H9 (cell line): ENCODE results near the gene RBL1. TPM values are rescaled to one million over a fixed set of nuclear protein-coding genes. Genes with fewer than 3 reads are reported as not detected.

Experiments used
- DNase-seq: peaks from one replicate; pipeline ENCODE4 v3.0.0-alpha.2; 2017
- H2AFZ ChIP-seq: one replicate; pipeline ENCODE4 v1.6.1; 2013; ENCODE audit warnings: mild to moderate bottlenecking, low read length, control low read depth, moderate library complexity
- H2AK5ac ChIP-seq: 2 replicates; pipeline ENCODE4 v1.6.1; 2013; ENCODE audit warnings: low read length, control low read depth, mixed read lengths; ENCODE audit not compliant: insufficient read length
- H2BK120ac ChIP-seq: one replicate; pipeline ENCODE4 v1.6.1; 2013; ENCODE audit warnings: low read depth, mild to moderate bottlenecking, low read length, control low read depth, inconsistent platforms; ENCODE audit not compliant: poor library complexity, severe bottlenecking
- H2BK12ac ChIP-seq: 2 replicates; pipeline ENCODE4 v1.6.1; 2013; ENCODE audit warnings: low read length, control low read depth, mixed read lengths, low read depth; ENCODE audit not compliant: insufficient read length
- H2BK15ac ChIP-seq: 2 replicates; pipeline ENCODE4 v1.6.1; 2013; ENCODE audit warnings: low read depth, low read length, control low read depth
- H2BK20ac ChIP-seq: one replicate; pipeline ENCODE4 v1.6.1; 2013; ENCODE audit warnings: low read depth, mild to moderate bottlenecking, low read length, control low read depth, inconsistent platforms; ENCODE audit not compliant: poor library complexity, severe bottlenecking
- H2BK5ac ChIP-seq: 2 replicates; pipeline ENCODE4 v1.6.1; 2013; ENCODE audit warnings: low read length, control low read depth, mixed read lengths; ENCODE audit not compliant: insufficient read length
- H3K14ac ChIP-seq: 2 replicates; pipeline ENCODE4 v1.6.1; 2013; ENCODE audit warnings: low read length, control low read depth; ENCODE audit not compliant: insufficient read depth
- H3K18ac ChIP-seq: 2 replicates; pipeline ENCODE4 v1.6.1; 2013; ENCODE audit warnings: low read depth, mild to moderate bottlenecking, mixed read lengths, low read length, control low read depth; ENCODE audit not compliant: insufficient read length
- H3K23ac ChIP-seq: 2 replicates; pipeline ENCODE4 v1.6.1; 2013; ENCODE audit warnings: low read length, control low read depth, mixed read lengths, low read depth; ENCODE audit not compliant: insufficient read length
- H3K23me2 ChIP-seq: 2 replicates; pipeline ENCODE4 v1.6.1; 2013; ENCODE audit warnings: low read depth, mild to moderate bottlenecking, mixed read lengths, low read length, control low read depth; ENCODE audit not compliant: insufficient read length, poor library complexity, severe bottlenecking
- H3K27ac ChIP-seq: 2 replicates; pipeline ENCODE4 v1.5.1; 2013; ENCODE audit warnings: low read length, control low read depth, mixed read lengths, low read depth; ENCODE audit not compliant: insufficient read length
- H3K27me3 ChIP-seq: 2 replicates; pipeline ENCODE4 v1.6.1; 2013; ENCODE audit warnings: low read length, control low read depth, inconsistent platforms; ENCODE audit not compliant: insufficient read depth
- H3K4ac ChIP-seq: 2 replicates; pipeline ENCODE4 v1.6.1; 2013; ENCODE audit warnings: low read depth, mild to moderate bottlenecking, control low read depth, inconsistent platforms, low read length, moderate library complexity
- H3K4me1 ChIP-seq: 2 replicates; pipeline ENCODE4 v1.6.1; 2013; ENCODE audit warnings: low read length, control low read depth, inconsistent platforms; ENCODE audit not compliant: insufficient read depth
- H3K4me2 ChIP-seq: 2 replicates; pipeline ENCODE4 v1.6.1; 2013; ENCODE audit warnings: low read length, control low read depth, mixed read lengths; ENCODE audit not compliant: insufficient read length, insufficient read depth
- H3K56ac ChIP-seq: 2 replicates; pipeline ENCODE4 v1.6.1; 2013; ENCODE audit warnings: low read depth, mild to moderate bottlenecking, mixed read lengths, low read length, control low read depth; ENCODE audit not compliant: insufficient read length
- H3K79me1 ChIP-seq: 2 replicates; pipeline ENCODE4 v1.6.1; 2013; ENCODE audit warnings: low read depth, mild to moderate bottlenecking, moderate library complexity, low read length, control low read depth, inconsistent platforms; ENCODE audit not compliant: insufficient read depth, poor library complexity, severe bottlenecking
- H3K79me2 ChIP-seq: 2 replicates; pipeline ENCODE4 v1.6.1; 2013; ENCODE audit warnings: low read length, control low read depth, inconsistent platforms; ENCODE audit not compliant: insufficient read depth
- H3K9ac ChIP-seq: 2 replicates; pipeline ENCODE4 v1.6.1; 2013; ENCODE audit warnings: low read length, control low read depth, mixed read lengths; ENCODE audit not compliant: insufficient read length; ENCODE audit errors: extremely low read depth
- H3K9me3 ChIP-seq: one replicate; pipeline ENCODE4 v1.6.1; 2013; ENCODE audit warnings: low read depth, low read length, inconsistent platforms; ENCODE audit not compliant: control insufficient read depth
- H3T11ph ChIP-seq: one replicate; pipeline ENCODE4 v1.6.1; 2013; ENCODE audit warnings: mild to moderate bottlenecking, low read length, control low read depth, inconsistent platforms
- H4K20me1 ChIP-seq: one replicate; pipeline ENCODE4 v1.6.1; 2013; ENCODE audit not compliant: control insufficient read depth, insufficient read length, insufficient read depth
- H4K5ac ChIP-seq: 2 replicates; pipeline ENCODE4 v1.6.1; 2013; ENCODE audit warnings: low read depth, mild to moderate bottlenecking, mixed read lengths, low read length, control low read depth; ENCODE audit not compliant: insufficient read length
- H4K8ac ChIP-seq: replicated peaks from 2 replicates; pipeline ENCODE4 v1.6.1; 2013; ENCODE audit warnings: low read length, control low read depth, mixed read lengths, low read depth; ENCODE audit not compliant: insufficient read length
- H4K91ac ChIP-seq: 2 replicates; pipeline ENCODE4 v1.6.1; 2013; ENCODE audit warnings: low read depth, mild to moderate bottlenecking, moderate library complexity, mixed read lengths, low read length, control low read depth; ENCODE audit not compliant: insufficient read length
- H3K27ac Mint-ChIP-seq, 3 experiments: 2 replicates in 2 of 3; 3 replicates in 1 of 3; pipeline ENCODE4 v1.8.0; 2020 to 2021; ENCODE audit warnings: mixed read lengths in 3 of 3, mild to moderate bottlenecking in 1 of 3, moderate library complexity in 1 of 3
- H3K27me3 Mint-ChIP-seq: 2 replicates; pipeline ENCODE4 v1.8.0; 2021; ENCODE audit warnings: low read depth, mild to moderate bottlenecking, moderate library complexity, mixed read lengths
- H3K36me3 Mint-ChIP-seq, 3 experiments: 2 replicates in 2 of 3; 3 replicates in 1 of 3; pipeline ENCODE4 v1.8.0; 2020 to 2021; ENCODE audit warnings: low read depth in 3 of 3, mixed read lengths in 3 of 3; ENCODE audit not compliant: insufficient read depth in 1 of 3
- H3K4me1 Mint-ChIP-seq, 2 experiments: 2 replicates each; pipeline ENCODE4 v1.8.0; 2020; ENCODE audit warnings: mixed read lengths in 2 of 2
- H3K4me3 Mint-ChIP-seq, 2 experiments: 2 replicates in 1 of 2; 3 replicates in 1 of 2; pipeline ENCODE4 v1.8.0; 2020 to 2021; ENCODE audit warnings: mild to moderate bottlenecking in 2 of 2, mixed read lengths in 2 of 2, moderate library complexity in 1 of 2
- H3K9me3 Mint-ChIP-seq, 2 experiments: 2 replicates in 1 of 2; 3 replicates in 1 of 2; pipeline ENCODE4 v1.8.0; 2020; ENCODE audit warnings: mild to moderate bottlenecking in 2 of 2, mixed read lengths in 2 of 2, moderate library complexity in 1 of 2
- WGBS: extraction: QIAGEN DNeasy Blood & Tissue Kit; methylation state at CpG from one replicate; pipeline ENCODE4 v1.1.7; 2013; ENCODE audit warnings: missing lambda C conversion rate, low lambda C conversion rate, mixed read lengths; ENCODE audit not compliant: insufficient read length; ENCODE audit errors: extremely low coverage; 5-methylcytosine and 5-hydroxymethylcytosine counted together
- total RNA-seq: library from RNA; stranded (reverse); gene quantifications from 2 replicates; pipeline ENCODE4 v1.2.1, GENCODE V29; 2021
- TF ChIP-seq, protein P1 (sequence below): fragments of 200-600 bp; sonication (generic); conservative IDR thresholded peaks from 3 replicates; pipeline ENCODE4 v1.8.0; 2021; ENCODE audit warnings: antibody characterized with exemption, mild to moderate bottlenecking

Gene RBL1
- total RNA-seq, 1 experiment from 2014 or later = 14.1 TPM

DNA sequence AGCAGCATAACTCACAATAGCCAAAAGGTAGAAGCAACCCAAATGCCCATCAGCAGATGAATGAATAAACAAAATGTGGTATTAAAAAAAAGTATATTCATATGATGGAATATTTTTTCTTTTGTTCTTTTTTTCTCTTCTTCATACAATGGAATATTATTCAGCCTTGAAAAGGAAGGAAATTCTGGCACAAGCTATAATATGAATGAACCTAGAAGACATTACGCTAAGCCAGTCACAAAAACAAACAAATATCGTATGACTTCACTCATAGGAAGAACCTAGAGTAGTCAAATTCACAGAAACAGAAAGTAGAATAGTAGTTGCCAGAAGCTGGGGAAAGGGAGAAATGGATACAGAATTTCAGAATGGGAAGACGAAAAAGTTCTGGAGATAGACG, 63.7 kb downstream of the RBL1 start:
- H3K23ac ChIP-seq = no peak overlapping the region
- Mint-ChIP-seq H3K36me3 (peaks cover 32 to 76% (median 66%) of the 10 kb centered on the region in 3 experiments), H3K4me3 (no peak overlapping the region), H3K27me3 (no peaks in the 10 kb centered on the region), H3K27ac (no peak overlapping the region), H3K9me3 (peaks cover 3 to 9% of the 10 kb centered on the region in 2 experiments; a peak in 4 of 5 replicates), H3K4me1 (no peaks in the 10 kb centered on the region)
- H3K23me2 ChIP-seq = no peaks in the 10 kb centered on the region
- H3K4me2 ChIP-seq = no peak overlapping the region
- H4K8ac ChIP-seq = no peak overlapping the region
- H3K27ac ChIP-seq = no peak overlapping the region
- H3K56ac ChIP-seq = no peak overlapping the region
- H3K14ac ChIP-seq = no peak overlapping the region
- no peaks in the 10 kb centered on the region for H3K9me3 ChIP-seq
- no peaks in the 10 kb centered on the region for H3K4me1 ChIP-seq
- H3K18ac ChIP-seq = no peak overlapping the region
- no peak overlapping the region for H2BK15ac ChIP-seq
- H4K91ac ChIP-seq = no peak overlapping the region
- H2AFZ ChIP-seq = no peak overlapping the region
- H3K4ac ChIP-seq = no peak overlapping the region
- DNase-seq = no peak
- no peak overlapping the region for H2BK120ac ChIP-seq
- H3K27me3 ChIP-seq = no peaks in the 10 kb centered on the region
- no peak overlapping the region for H2BK20ac ChIP-seq
- WGBS = no CpG with 5 or more reads among the region's 4 CpGs
- H4K20me1 ChIP-seq = no peaks in the 10 kb centered on the region
- no peak overlapping the region for H3K9ac ChIP-seq
- no peak overlapping the region for H2AK5ac ChIP-seq
- H2BK12ac ChIP-seq = no peak overlapping the region
- no peaks in the 10 kb centered on the region for H3K79me1 ChIP-seq
- H3K79me2 ChIP-seq = no peaks in the 10 kb centered on the region
- H4K5ac ChIP-seq = no peak overlapping the region
- H2BK5ac ChIP-seq = no peak overlapping the region
- no peak overlapping the region for H3T11ph ChIP-seq
- TF ChIP-seq, protein P1, sequence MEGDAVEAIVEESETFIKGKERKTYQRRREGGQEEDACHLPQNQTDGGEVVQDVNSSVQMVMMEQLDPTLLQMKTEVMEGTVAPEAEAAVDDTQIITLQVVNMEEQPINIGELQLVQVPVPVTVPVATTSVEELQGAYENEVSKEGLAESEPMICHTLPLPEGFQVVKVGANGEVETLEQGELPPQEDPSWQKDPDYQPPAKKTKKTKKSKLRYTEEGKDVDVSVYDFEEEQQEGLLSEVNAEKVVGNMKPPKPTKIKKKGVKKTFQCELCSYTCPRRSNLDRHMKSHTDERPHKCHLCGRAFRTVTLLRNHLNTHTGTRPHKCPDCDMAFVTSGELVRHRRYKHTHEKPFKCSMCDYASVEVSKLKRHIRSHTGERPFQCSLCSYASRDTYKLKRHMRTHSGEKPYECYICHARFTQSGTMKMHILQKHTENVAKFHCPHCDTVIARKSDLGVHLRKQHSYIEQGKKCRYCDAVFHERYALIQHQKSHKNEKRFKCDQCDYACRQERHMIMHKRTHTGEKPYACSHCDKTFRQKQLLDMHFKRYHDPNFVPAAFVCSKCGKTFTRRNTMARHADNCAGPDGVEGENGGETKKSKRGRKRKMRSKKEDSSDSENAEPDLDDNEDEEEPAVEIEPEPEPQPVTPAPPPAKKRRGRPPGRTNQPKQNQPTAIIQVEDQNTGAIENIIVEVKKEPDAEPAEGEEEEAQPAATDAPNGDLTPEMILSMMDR = no peak
